ENCODE measurements around the gene MYH7. TPM values are rescaled to one million over a fixed set of nuclear protein-coding genes. Genes with fewer than 3 reads are reported as not detected.

MYH7 gene
- total and polyA plus RNA-seq, 4 donors = 0.02 to 0.42 (median 0.04) TPM

DNA sequence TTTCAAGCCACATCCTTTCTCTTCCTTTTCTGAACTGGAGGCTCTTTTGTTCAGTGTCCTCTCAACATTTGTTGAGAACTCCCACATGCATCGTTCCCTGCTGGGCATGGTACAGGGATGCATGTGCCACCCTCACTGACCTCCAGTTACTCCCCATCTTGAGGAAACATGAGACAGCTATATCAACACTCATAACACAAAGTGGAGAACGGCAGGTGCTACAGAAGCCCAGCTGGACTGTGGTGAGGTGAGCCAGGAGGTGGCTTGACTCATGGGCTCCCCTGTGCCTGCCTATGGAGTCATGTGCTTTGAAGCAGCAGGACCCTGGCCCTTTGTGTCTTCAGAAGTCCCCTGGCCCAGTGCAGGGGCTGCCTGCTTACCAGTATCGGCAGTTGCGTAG lies 37.1 kb downstream of the MYH7 start:
- Histone ChIP-seq H3K9ac (ENCODE audit: low read depth in 1 of 2, low read length in 2 of 2) (no peak overlapping the region), H3K27ac (ENCODE audit: low read depth in 1 of 2, low read length in 2 of 2) (no peak overlapping the region), H3K27me3 (ENCODE audit: control insufficient read depth in 4 of 4, insufficient read depth in 4 of 4, low read length in 3 of 4) (no peaks in the 10 kb centered on the region), H3K4me3 (ENCODE audit: low read depth in 1 of 3, low read length in 3 of 3) (no peak overlapping the region), H3K4me1 (ENCODE audit: control insufficient read depth in 4 of 4, insufficient read depth in 4 of 4, low read length in 3 of 4) (no peaks in the 10 kb centered on the region), H3K36me3 (ENCODE audit: control insufficient read depth in 4 of 4, insufficient read depth in 3 of 4, low read depth in 1 of 4, low read length in 3 of 4) (no peaks in the 10 kb centered on the region), H3K9me3 (ENCODE audit: control insufficient read depth in 4 of 4, low read length in 3 of 4) (no peaks in the 10 kb centered on the region)
- whole genome bisulfite sequencing = 85% methylated on average over 4 of the region's 4 CpGs
- no peak for DNase-seq (ENCODE audit: low spot score)
- TF ChIP-seq FOXA1 (IDR thresholded peaks at IDR 0.05) (no peak), ATF3 (IDR thresholded peaks at IDR 0.05) (no peak), NR2F2 (IDR thresholded peaks at IDR 0.05) (no peak)

- Histone ChIP-seq H3K9me3 (ENCODE audit: control insufficient read depth in 4 of 4, low read length in 3 of 4) (no peaks in the 10 kb centered on the region), H3K36me3 (ENCODE audit: control insufficient read depth in 4 of 4, insufficient read depth in 3 of 4, low read depth in 1 of 4, low read length in 3 of 4) (no peaks in the 10 kb centered on the region), H3K4me1 (ENCODE audit: control insufficient read depth in 4 of 4, insufficient read depth in 4 of 4, low read length in 3 of 4) (no peaks in the 10 kb centered on the region), H3K27me3 (ENCODE audit: control insufficient read depth in 4 of 4, insufficient read depth in 4 of 4, low read length in 3 of 4) (no peaks in the 10 kb centered on the region), H3K27ac (ENCODE audit: low read depth in 1 of 2, low read length in 2 of 2) (no peak overlapping the region), H3K9ac (ENCODE audit: low read depth in 1 of 2, low read length in 2 of 2) (no peak overlapping the region), H3K4me3 (ENCODE audit: low read depth in 1 of 3, low read length in 3 of 3) (no peak overlapping the region)
- TF ChIP-seq REST (IDR thresholded peaks at IDR 0.05) = no peak
- TF ChIP-seq, protein P1, sequence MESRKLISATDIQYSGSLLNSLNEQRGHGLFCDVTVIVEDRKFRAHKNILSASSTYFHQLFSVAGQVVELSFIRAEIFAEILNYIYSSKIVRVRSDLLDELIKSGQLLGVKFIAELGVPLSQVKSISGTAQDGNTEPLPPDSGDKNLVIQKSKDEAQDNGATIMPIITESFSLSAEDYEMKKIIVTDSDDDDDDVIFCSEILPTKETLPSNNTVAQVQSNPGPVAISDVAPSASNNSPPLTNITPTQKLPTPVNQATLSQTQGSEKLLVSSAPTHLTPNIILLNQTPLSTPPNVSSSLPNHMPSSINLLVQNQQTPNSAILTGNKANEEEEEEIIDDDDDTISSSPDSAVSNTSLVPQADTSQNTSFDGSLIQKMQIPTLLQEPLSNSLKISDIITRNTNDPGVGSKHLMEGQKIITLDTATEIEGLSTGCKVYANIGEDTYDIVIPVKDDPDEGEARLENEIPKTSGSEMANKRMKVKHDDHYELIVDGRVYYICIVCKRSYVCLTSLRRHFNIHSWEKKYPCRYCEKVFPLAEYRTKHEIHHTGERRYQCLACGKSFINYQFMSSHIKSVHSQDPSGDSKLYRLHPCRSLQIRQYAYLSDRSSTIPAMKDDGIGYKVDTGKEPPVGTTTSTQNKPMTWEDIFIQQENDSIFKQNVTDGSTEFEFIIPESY (IDR thresholded peaks at IDR 0.05) = no peak
- TF ChIP-seq EGR1 (IDR thresholded peaks at IDR 0.05; ENCODE audit: low read depth in 2 of 2) = no peak
- TF ChIP-seq FOXA1 (IDR thresholded peaks at IDR 0.05) = no peak
- TF ChIP-seq, protein P2, sequence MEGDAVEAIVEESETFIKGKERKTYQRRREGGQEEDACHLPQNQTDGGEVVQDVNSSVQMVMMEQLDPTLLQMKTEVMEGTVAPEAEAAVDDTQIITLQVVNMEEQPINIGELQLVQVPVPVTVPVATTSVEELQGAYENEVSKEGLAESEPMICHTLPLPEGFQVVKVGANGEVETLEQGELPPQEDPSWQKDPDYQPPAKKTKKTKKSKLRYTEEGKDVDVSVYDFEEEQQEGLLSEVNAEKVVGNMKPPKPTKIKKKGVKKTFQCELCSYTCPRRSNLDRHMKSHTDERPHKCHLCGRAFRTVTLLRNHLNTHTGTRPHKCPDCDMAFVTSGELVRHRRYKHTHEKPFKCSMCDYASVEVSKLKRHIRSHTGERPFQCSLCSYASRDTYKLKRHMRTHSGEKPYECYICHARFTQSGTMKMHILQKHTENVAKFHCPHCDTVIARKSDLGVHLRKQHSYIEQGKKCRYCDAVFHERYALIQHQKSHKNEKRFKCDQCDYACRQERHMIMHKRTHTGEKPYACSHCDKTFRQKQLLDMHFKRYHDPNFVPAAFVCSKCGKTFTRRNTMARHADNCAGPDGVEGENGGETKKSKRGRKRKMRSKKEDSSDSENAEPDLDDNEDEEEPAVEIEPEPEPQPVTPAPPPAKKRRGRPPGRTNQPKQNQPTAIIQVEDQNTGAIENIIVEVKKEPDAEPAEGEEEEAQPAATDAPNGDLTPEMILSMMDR (IDR thresholded peaks at IDR 0.05; ENCODE audit: low read depth, low read length, missing input control) = no peak
- no peak for TF ChIP-seq GABPA (IDR thresholded peaks at IDR 0.05 in 1 of 2, conservative IDR thresholded peaks at IDR 0.05 in 1 of 2)
- TF ChIP-seq ATF3 (IDR thresholded peaks at IDR 0.05) = no peak
- TF ChIP-seq JUND (IDR thresholded peaks at IDR 0.05) = no peak
- TF ChIP-seq YY1 (IDR thresholded peaks at IDR 0.05) = no peak
- TF ChIP-seq FOXA2 (IDR thresholded peaks at IDR 0.05) = no peak
- TF ChIP-seq HNF4G (IDR thresholded peaks at IDR 0.05) = no peak
- 92% methylated on average over 10 of the region's 10 CpGs for WGBS
- no peak for DNase-seq (ENCODE audit: low spot score)
Observed at GRCh38 chr14:23396781-23397407, 38.6 kb downstream of the MYH7 start.
